Measurements from ENCODE around the gene JAK1.

- no peak for TF ChIP-seq TAF1 (IDR thresholded peaks at IDR 0.05; ENCODE audit: low read depth)
- TF ChIP-seq CTCF (IDR thresholded peaks at IDR 0.05; ENCODE audit: poor library complexity, severe bottlenecking): no peak
- no peak for TF ChIP-seq SMC3 (conservative IDR thresholded peaks at IDR 0.05; ENCODE audit: poor library complexity)
- TF ChIP-seq REST (IDR thresholded peaks at IDR 0.05; ENCODE audit: borderline replicate concordance): no peak
- TF ChIP-seq POLR2AphosphoS5 (IDR thresholded peaks at IDR 0.05): no peak
- no peak for TF ChIP-seq MXI1 (conservative IDR thresholded peaks at IDR 0.05; ENCODE audit: poor library complexity, severe bottlenecking)
- no peak for TF ChIP-seq EZH2 (IDR thresholded peaks at IDR 0.05; ENCODE audit: borderline replicate concordance, insufficient read depth, low read length, poor library complexity, severe bottlenecking)
- TF ChIP-seq EP300 (conservative IDR thresholded peaks at IDR 0.05; ENCODE audit: poor library complexity, severe bottlenecking): no peak
Observed at GRCh38 chr1:64871256-64871655, 95.1 kb downstream of the JAK1 start.
